Measurements from ENCODE around the gene TSPAN9. TPM values are rescaled to one million over a fixed set of nuclear protein-coding genes. Genes with fewer than 3 reads are reported as not detected.

Gene TSPAN9
- total RNA-seq, 2 donors from 2014 or later = 39.5 to 50.2 TPM

- peaks cover 0 to 7% of the 10 kb centered on the region in 2 donors for H3K4me1 ChIP-seq (ENCODE audit: control insufficient read depth in 1 of 2, low read depth in 2 of 2)
- H3K27me3 ChIP-seq (replicated peaks; ENCODE audit: insufficient read depth) = no peaks in the 10 kb centered on the region
- TF ChIP-seq CTCF (IDR thresholded peaks at IDR 0.05) = no peak
- no peaks in the 10 kb centered on the region for H3K9me3 ChIP-seq
- no peak overlapping the region for H3K4me3 ChIP-seq
- H3K36me3 ChIP-seq = peaks cover 3% of the 10 kb centered on the region
- no peak for DNase-seq (ENCODE audit: low spot score)
- no peak for ATAC-seq (ENCODE audit: insufficient number of reproducible peaks, low FRiP score, low read depth)
- no peak overlapping the region for H3K27ac ChIP-seq
Observed at GRCh38 chr12:3086211-3086610, 9.0 kb downstream of the TSPAN9 start.

- H3K36me3 ChIP-seq = peaks cover 3% of the 10 kb centered on the region
- H3K4me3 ChIP-seq = no peak overlapping the region
- peaks cover 0 to 13% of the 10 kb centered on the region in 2 donors for H3K4me1 ChIP-seq (ENCODE audit: control insufficient read depth in 1 of 2, low read depth in 2 of 2)
- ATAC-seq (ENCODE audit: insufficient number of reproducible peaks, low FRiP score, low read depth) (no peak), DNase-seq (ENCODE audit: low spot score) (no peak)
- no peaks in the 10 kb centered on the region for H3K27me3 ChIP-seq (replicated peaks; ENCODE audit: insufficient read depth)
- H3K27ac ChIP-seq = no peak overlapping the region
- TF ChIP-seq CTCF (IDR thresholded peaks at IDR 0.05) = no peak
- no peaks in the 10 kb centered on the region for H3K9me3 ChIP-seq
Observed at GRCh38 chr12:3086729-3087323, 9.6 kb downstream of the TSPAN9 start.

- H3K36me3 ChIP-seq = peaks cover 3% of the 10 kb centered on the region
Observed at GRCh38 chr12:3087758-3088650, 10.8 kb downstream of the TSPAN9 start.

GRCh38 chr12:3089588-3089987, 12.4 kb downstream of the TSPAN9 start:
- Histone ChIP-seq H3K4me1 (ENCODE audit: control insufficient read depth in 1 of 2, low read depth in 2 of 2) (peaks cover 3 to 24% of the 10 kb centered on the region in 2 donors), H3K27ac (no peak overlapping the region), H3K27me3 (replicated peaks; ENCODE audit: insufficient read depth) (no peaks in the 10 kb centered on the region), H3K4me3 (no peak overlapping the region), H3K36me3 (peaks cover 3% of the 10 kb centered on the region), H3K9me3 (no peaks in the 10 kb centered on the region)
- no peak for DNase-seq (ENCODE audit: low spot score)
- TF ChIP-seq CTCF (IDR thresholded peaks at IDR 0.05) = no peak
- no peak for ATAC-seq (ENCODE audit: insufficient number of reproducible peaks, low FRiP score, low read depth)

More at GRCh38 chr12:3087758-3088650, 10.8 kb downstream of the TSPAN9 start:
- ATAC-seq (ENCODE audit: insufficient number of reproducible peaks, low FRiP score, low read depth) (no peak), DNase-seq (ENCODE audit: low spot score) (no peak)
- Histone ChIP-seq H3K27me3 (replicated peaks; ENCODE audit: insufficient read depth) (no peaks in the 10 kb centered on the region), H3K9me3 (no peaks in the 10 kb centered on the region), H3K4me3 (no peak overlapping the region), H3K4me1 (ENCODE audit: control insufficient read depth in 1 of 2, low read depth in 2 of 2) (peaks cover 3 to 24% of the 10 kb centered on the region in 2 donors), H3K27ac (no peak overlapping the region)
- TF ChIP-seq CTCF (IDR thresholded peaks at IDR 0.05) = no peak

- H3K4me3 ChIP-seq = no peak overlapping the region
- peaks cover 3 to 24% of the 10 kb centered on the region in 2 donors for H3K4me1 ChIP-seq (ENCODE audit: control insufficient read depth in 1 of 2, low read depth in 2 of 2)
- ATAC-seq (ENCODE audit: insufficient number of reproducible peaks, low FRiP score, low read depth) (no peak), DNase-seq (ENCODE audit: low spot score) (no peak)
- H3K27me3 ChIP-seq (replicated peaks; ENCODE audit: insufficient read depth) = no peaks in the 10 kb centered on the region
- no peaks in the 10 kb centered on the region for H3K9me3 ChIP-seq
- no peak for TF ChIP-seq CTCF (IDR thresholded peaks at IDR 0.05)
- H3K36me3 ChIP-seq = peaks cover under 1% of the 10 kb centered on the region
- H3K27ac ChIP-seq = no peak overlapping the region
Observed at GRCh38 chr12:3090240-3091037, 13.3 kb downstream of the TSPAN9 start.

Measured in thoracic aorta (tissue), 2 donors.